Measurements from ENCODE around the gene UBASH3A.

GRCh38 chr21:42481169-42481568, 77.5 kb downstream of the UBASH3A start:
- no peak for TF ChIP-seq CTCF (IDR thresholded peaks at IDR 0.05 in 4 of 5, conservative IDR thresholded peaks at IDR 0.05 in 1 of 5)
- no peak for TF ChIP-seq POLR2A (IDR thresholded peaks at IDR 0.05)

All from gastrocnemius medialis (tissue), 4 donors.